SU-DHL-6 (cell line): ENCODE results near the gene TNN.

Experiments used
- H2AFZ ChIP-seq: fragments of 200-600 bp; sonication (generic); 2 replicates; pipeline ENCODE4 v1.6.1; 2014; ENCODE audit warnings: low read depth, mild to moderate bottlenecking, moderate library complexity, mixed read lengths, antibody characterized with exemption, low read length; ENCODE audit not compliant: severe bottlenecking
- H3F3A ChIP-seq: fragments of 200-600 bp; shearing (Covaris generic); 2 replicates; pipeline ENCODE4 v1.6.0; 2016; ENCODE audit warnings: antibody characterized with exemption, mild to moderate bottlenecking; ENCODE audit not compliant: insufficient read depth
- H3K27ac ChIP-seq: fragments of 200-600 bp; sonication (generic); 2 replicates; pipeline ENCODE4 v1.5.1; 2016; ENCODE audit warnings: low read depth, mild to moderate bottlenecking, low read length, moderate library complexity, mixed read lengths
- H3K27me3 ChIP-seq: fragments of 200-600 bp; sonication (generic), shearing (Covaris generic); 2 replicates; pipeline ENCODE4 v1.6.0; 2014; ENCODE audit warnings: mild to moderate bottlenecking, low read length
- H3K36me3 ChIP-seq: fragments of 200-600 bp; sonication (generic); 2 replicates; pipeline ENCODE4 v1.6.1; 2014; ENCODE audit warnings: mild to moderate bottlenecking, low read length, mixed read lengths
- H3K4me2 ChIP-seq: fragments of 300-600, 200-600 bp; shearing (Covaris generic), sonication (generic); 2 replicates; pipeline ENCODE4 v1.6.0; 2014; ENCODE audit warnings: low read length, low read depth, mild to moderate bottlenecking; ENCODE audit not compliant: poor library complexity, severe bottlenecking
- H3K4me3 ChIP-seq: fragments of 200-600 bp; sonication (generic); 2 replicates; pipeline ENCODE4 v1.5.1; 2014; ENCODE audit warnings: antibody characterized with exemption, low read length, mild to moderate bottlenecking, mixed read lengths; ENCODE audit not compliant: insufficient read depth, poor library complexity, severe bottlenecking
- H3K79me2 ChIP-seq: fragments of 200-600 bp; sonication (generic); 2 replicates; pipeline ENCODE4 v1.6.1; 2014; ENCODE audit warnings: mild to moderate bottlenecking, low read length, moderate library complexity; ENCODE audit not compliant: insufficient read depth
- H3K9ac ChIP-seq: fragments of 200-600 bp; sonication (generic); 2 replicates; pipeline ENCODE4 v1.7.0; 2014; ENCODE audit warnings: mild to moderate bottlenecking, low read length
- H3K9me2 ChIP-seq: fragments of 200-600 bp; sonication (generic); replicated peaks from 2 replicates; pipeline ENCODE4 v1.6.1; 2014; ENCODE audit warnings: low read length; ENCODE audit not compliant: insufficient read depth
- H3K9me3 ChIP-seq: fragments of 200-600 bp; sonication (generic); 2 replicates; pipeline ENCODE4 v1.6.1; 2014; ENCODE audit warnings: low read length, mixed read lengths; ENCODE audit not compliant: insufficient read depth
- H4K20me1 ChIP-seq: fragments of 200-600 bp; sonication (generic); 2 replicates; pipeline ENCODE4 v1.6.1; 2014; ENCODE audit warnings: low read depth, mild to moderate bottlenecking, antibody characterized with exemption, low read length, moderate library complexity, mixed read lengths
- CTCF ChIP-seq: fragments of 200-600 bp; sonication (generic); IDR thresholded peaks from one replicate; pipeline ENCODE4 v1.5.1; 2017; ENCODE audit warnings: antibody characterized with exemption, mild to moderate bottlenecking, low read length, moderate library complexity; ENCODE audit not compliant: insufficient read depth, poor library complexity, severe bottlenecking
- EZH2phosphoT487 ChIP-seq: fragments of 200-600 bp; sonication (generic), shearing (Covaris generic); conservative IDR thresholded peaks from 2 replicates; pipeline ENCODE4 v1.6.1; 2018; ENCODE audit warnings: mild to moderate bottlenecking, antibody characterized with exemption, low read length, moderate library complexity, mixed read lengths

Gene TNN

GRCh38 chr1:175134500-175134899 lies 66.9 kb downstream of the TNN start:
- H3K27ac ChIP-seq: no peak overlapping the region
- TF ChIP-seq EZH2phosphoT487 (no peak), CTCF (no peak)
- H3K9me2 ChIP-seq: no peaks in the 10 kb centered on the region
- no peaks in the 10 kb centered on the region for H3K9me3 ChIP-seq
- no peaks in the 10 kb centered on the region for H3K79me2 ChIP-seq
- no peak overlapping the region for H3K9ac ChIP-seq
- no peak overlapping the region for H2AFZ ChIP-seq
- no peak overlapping the region for H3K4me3 ChIP-seq
- H4K20me1 ChIP-seq: no peaks in the 10 kb centered on the region
- H3F3A ChIP-seq: no peaks in the 10 kb centered on the region
- no peaks in the 10 kb centered on the region for H3K27me3 ChIP-seq
- no peak overlapping the region for H3K4me2 ChIP-seq
- no peaks in the 10 kb centered on the region for H3K36me3 ChIP-seq

DNA sequence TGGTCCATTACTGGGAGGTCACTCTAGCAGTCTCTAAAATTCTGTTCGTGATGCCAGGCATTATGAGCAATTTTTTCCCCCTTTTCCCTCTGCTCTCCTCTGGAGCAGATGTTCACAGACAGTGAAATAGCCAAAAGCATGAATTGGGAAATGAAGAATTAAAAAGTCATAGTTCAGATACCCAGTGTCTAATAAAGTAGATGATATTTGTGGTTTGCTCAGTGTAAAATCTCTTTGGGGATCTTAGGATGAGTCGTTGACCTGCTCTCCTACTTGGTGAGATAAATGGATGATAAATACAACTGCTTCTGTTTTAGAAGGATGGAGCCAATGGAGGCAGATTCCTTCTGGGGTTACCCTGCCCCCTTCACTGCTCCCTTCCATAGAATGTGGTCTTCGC lies 68.6 kb downstream of the TNN start:
- no peak overlapping the region for H3K4me2 ChIP-seq
- no peak overlapping the region for H2AFZ ChIP-seq
- no peak overlapping the region for H3K27ac ChIP-seq
- H3F3A ChIP-seq: no peaks in the 10 kb centered on the region
- 0 out of 2 replicates have a peak, but pooled peaks cover 3% of the 10 kb centered on the region for H4K20me1 ChIP-seq
- no peaks in the 10 kb centered on the region for H3K27me3 ChIP-seq
- no peaks in the 10 kb centered on the region for H3K36me3 ChIP-seq
- no peak overlapping the region for H3K4me3 ChIP-seq
- no peaks in the 10 kb centered on the region for H3K9me2 ChIP-seq
- TF ChIP-seq EZH2phosphoT487: no peak
- TF ChIP-seq CTCF: no peak
- no peaks in the 10 kb centered on the region for H3K79me2 ChIP-seq
- no peak overlapping the region for H3K9ac ChIP-seq
- H3K9me3 ChIP-seq: no peaks in the 10 kb centered on the region

DNA sequence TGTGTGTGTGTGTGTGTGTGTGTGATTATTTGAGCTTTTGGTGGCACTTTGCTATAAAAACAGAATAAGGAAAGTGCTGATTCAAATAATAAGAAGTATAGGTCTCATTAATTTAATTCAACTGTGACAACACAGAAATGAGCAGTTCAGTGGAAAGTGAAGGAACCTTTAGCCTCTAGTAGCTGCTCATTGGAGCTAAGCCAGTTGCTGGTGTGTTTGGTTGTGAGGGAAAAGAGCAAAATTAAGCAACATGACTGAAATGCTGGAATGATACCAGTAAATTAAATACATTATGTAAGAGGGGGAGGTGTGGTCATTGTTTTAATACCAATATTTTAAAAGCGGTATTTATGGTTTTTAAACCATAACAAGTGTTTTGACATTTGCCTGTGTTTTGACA lies 69.7 kb downstream of the TNN start:
- H3K9ac ChIP-seq: no peak overlapping the region
- no peak overlapping the region for H3K4me3 ChIP-seq
- H3K9me3 ChIP-seq: no peaks in the 10 kb centered on the region
- no peak overlapping the region for H3K4me2 ChIP-seq
- H3K36me3 ChIP-seq: no peaks in the 10 kb centered on the region
- H3F3A ChIP-seq: no peaks in the 10 kb centered on the region
- H3K79me2 ChIP-seq: no peaks in the 10 kb centered on the region
- H3K9me2 ChIP-seq: no peaks in the 10 kb centered on the region
- H3K27me3 ChIP-seq: no peaks in the 10 kb centered on the region
- no peak overlapping the region for H3K27ac ChIP-seq
- H2AFZ ChIP-seq: no peak overlapping the region
- 0 out of 2 replicates have a peak, but pooled peaks cover 3% of the 10 kb centered on the region for H4K20me1 ChIP-seq
- TF ChIP-seq EZH2phosphoT487 (no peak), CTCF (no peak)

DNA sequence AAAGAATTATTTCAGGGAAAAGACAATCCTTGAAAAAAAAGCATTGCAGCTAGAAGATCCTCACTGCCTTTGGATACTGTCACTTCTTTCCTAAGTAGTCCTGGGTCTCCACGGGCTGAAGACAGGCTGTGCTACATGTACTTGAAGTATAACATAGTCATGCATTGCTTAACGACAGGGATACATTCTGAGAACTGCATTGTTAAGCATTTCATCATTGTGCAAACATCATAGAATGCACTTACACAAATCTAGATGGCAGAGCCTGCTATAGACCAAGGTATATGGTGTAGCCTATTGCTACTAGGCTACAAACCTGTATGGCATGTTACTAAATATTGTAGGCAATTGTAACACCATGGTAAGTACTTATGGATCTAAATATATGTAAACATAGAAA lies 70.9 kb downstream of the TNN start:
- Histone ChIP-seq H3K9ac (no peak overlapping the region), H3K79me2 (no peaks in the 10 kb centered on the region), H4K20me1 (0 out of 2 replicates have a peak, but pooled peaks cover 3% of the 10 kb centered on the region), H3K27ac (no peak overlapping the region), H3K27me3 (no peaks in the 10 kb centered on the region), H2AFZ (no peak overlapping the region), H3K4me2 (no peak overlapping the region), H3K9me2 (no peaks in the 10 kb centered on the region), H3K9me3 (no peaks in the 10 kb centered on the region), H3F3A (no peaks in the 10 kb centered on the region), H3K4me3 (no peak overlapping the region), H3K36me3 (no peaks in the 10 kb centered on the region)
- TF ChIP-seq CTCF (no peak), EZH2phosphoT487 (no peak)
